GM18909 (cell line): ENCODE results near the gene CYGB.

Experiments used
- ATAC-seq: cut with Tn5 transposase; IDR thresholded peaks from one replicate; pipeline ENCODE4 v1.9.1; 2021; ENCODE audit warnings: mild to moderate bottlenecking; ENCODE audit not compliant: unreplicated experiment, poor library complexity

The CYGB gene

DNA sequence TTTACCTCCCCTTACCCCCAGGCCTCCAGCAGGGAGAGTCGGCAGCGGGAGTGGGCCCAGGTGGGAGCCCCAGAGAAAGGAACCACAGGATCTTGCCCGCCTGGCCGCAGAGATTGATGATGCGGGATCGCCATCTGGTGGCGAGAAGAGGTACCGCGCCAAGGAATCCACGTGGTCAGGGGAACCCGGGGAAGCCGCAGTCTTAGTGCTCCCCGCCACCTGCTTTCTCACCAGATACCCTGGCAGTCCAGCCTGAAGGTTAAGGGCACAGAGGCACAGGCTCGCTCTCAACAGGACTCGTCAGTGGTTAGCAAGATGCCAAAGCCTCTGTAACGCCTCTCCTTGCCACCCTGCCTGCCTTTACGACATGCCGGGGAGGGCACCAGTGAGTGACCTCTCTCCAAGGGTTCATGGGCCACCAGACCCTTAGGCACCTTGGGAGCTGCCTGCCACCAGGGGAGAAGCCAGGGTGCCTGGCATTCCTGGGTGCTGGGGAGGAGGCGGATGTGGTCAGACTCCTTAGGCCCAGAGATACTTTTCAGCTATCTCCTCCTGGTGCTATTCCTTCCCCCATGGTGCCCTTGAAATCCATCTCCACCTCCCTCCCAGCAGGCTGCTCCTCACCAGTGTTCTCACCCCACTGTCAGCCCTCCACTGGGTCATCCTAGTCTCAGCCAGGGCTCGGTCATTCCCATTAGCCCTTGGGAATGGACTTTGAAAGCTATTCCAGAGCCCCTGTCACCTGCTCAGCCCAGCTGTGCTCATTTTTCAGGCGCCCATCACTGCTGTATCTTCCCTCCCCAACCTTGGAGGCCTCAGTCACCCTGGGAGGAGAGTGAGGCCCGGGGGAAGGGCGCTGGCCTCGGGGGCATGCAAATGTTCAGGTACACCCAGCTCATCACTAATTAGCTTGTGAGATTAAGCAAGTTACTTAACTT lies 30.8 kb downstream of the CYGB start:
- no peak for ATAC-seq

DNA sequence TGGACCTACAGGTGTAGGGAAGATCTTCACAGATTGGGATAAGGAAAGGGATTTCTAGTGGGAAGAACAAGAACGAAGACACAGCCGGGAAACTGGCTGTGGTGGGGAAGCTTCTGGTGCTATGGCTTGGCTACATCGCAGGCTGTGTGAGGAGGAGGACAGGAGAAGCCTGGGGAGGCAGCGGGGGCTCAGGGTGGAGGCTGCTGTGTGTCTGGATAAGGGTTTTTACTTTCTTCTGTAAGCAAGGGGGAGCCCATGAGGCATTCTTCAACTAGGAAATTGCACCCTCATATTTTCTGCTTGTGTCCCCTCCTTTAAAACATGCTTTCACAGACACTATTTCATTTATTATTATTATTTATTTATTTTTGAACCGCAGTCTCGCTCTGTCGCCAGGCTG lies 33.4 kb downstream of the CYGB start:
- ATAC-seq, result no peak

DNA sequence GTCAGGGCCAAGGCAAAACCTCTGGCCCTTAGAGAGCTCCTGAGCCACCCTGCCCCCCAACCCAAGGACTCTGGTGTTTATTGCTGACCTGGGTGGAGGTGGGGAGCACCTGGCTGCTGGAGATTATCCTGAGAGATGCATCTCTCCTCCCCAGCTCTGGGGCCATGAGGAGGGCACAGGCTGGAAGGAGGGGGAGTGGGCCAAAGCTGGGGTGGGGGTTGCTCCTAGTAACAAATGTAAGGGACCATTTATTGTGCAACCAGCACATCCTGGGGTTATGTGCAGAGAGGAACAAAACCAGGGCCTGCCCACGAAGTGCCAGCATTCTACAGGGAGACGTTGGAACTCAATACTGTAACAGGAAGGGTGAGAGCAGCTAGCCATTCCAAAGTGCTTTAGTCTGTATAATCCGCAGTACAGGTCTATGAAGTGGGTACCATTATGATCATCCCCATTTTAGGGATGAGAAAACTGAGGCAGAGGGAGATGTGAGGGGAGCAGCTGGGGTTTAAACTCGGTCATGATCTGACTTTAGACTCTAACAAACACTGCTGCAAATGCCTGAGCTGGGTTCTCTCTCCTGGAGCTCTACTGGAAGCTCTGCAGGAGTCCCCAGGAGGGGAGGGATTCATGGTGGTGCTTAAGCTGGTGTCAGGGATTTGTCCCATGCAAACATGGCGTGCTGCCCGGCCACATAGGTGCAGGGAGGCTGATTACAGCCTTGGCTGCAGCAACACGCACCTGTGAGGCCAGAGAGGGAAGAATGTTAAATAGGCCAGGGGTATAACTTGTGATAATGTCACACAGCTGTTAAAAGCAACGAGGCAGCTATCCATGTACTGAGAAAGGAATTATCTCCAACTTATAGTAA lies 34.9 kb downstream of the CYGB start:
- ATAC-seq, result no peak

DNA sequence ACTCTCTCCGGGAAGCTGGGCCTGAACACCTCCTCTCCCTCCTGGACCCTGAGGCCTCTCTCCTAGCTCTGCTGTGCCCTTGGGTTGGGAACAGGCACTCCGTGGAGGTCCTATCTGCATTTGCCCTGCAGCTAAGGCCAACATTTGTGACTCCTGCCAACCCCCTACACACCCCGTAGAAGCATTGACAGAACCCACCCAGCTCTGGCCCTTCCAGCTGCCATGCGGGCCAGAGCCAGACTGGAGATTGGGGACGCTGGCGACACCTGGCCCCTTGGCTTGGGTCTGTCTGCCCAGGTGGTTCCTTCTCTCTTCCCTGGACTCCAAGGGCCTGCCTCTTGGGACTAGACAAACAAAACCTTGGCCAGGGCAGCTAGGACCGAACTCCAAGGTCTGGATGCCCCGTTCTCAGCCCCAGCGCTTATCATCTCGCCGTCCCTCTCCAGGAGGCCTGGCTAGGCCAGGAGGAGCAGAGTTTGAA lies 35.6 kb downstream of the CYGB start:
- no peak for ATAC-seq

DNA sequence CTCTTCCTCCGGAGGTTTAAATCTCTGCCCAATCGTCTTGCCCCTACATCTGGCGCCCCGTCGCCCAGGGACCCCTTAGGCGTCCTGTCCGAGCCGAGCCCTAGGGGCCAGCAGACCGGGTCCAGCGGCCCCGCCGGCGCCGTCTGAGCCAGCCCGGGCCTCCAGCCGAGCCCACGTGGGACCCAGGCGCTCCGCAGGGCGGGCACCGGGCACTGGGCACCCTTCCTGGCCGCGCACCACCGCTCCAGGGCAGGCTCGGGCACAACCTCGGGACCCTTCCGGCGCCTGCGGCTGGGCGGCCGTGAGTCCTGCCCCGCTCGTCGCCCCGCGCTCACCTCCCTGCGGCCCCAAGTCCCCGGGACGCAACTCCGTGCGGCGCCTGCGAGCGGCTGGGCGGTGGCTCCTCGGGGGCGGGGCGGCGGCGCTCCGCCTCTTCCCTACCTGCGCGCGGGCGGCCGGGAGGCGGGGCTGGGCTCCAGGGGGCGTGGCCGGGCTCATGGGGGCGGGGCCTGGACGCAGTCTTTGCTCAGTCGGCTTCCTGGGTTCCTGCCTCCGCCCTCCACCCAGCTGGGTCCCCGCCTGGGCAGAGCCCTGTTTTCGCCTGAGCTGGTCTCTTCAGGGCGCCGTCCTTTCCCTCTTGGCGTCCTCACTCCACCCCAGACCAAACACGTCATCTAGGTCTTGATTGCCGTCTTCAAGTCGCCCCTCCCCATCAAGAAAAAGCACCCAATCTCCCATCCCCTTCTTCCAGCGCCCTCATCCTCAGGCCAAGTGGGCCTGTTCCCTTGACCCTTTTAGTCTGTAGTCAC lies 36.3 kb downstream of the CYGB start, which contains the start of gene RHBDF2:
Gene RHBDF2 (minus strand): TSS at position 406 of the 809 bp plus-strand sequence. CDS start 19,899 bp downstream, outside the sequence.
- peak; percentile 79 for ATAC-seq

DNA sequence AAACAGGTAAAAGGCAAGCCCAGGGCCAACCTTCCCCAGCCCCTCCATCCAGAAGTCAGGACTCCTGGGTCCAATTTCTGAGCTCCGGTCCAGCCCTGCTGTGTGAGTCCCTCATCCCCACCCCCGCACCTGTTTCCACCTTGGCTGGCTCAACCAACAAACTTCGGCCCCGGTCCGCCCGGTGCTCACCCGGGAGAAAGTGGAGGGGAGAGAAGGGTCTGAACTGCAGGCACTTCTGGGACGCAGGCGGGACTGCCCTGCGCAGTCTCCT lies 36.8 kb downstream of the CYGB start:
- no peak for ATAC-seq

DNA sequence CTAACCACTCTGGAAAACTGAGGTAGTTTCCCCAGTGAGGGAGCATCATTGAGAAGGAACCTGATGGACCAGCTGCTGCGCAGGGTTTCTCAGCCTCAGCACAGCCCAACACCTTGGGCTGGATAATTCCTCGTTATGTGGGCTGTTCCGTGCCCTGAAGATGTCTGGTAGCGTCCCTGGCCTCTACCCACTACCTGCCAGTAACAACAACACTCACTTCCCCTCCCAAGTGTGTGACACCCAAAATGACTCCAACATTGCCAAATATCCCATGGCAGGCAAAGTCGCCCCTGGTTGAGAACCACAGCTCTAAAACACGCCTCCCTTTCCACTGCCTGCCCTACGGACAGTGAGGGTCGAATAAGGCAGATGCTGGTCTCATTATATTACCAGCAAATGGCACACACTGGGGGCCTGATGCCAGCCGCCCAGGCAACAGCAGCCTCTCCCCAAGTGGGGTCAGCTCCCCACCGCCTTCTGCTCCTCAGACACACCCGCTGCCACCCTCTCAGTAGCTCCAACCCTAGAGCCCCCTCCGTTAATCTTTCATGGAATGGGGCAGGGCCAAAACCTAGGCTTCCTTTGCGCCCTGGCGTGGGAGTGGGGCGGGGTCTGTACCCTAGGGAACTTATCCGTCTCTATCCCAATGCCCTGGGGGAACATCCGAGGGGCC lies 37.3 kb downstream of the CYGB start:
- no peak for ATAC-seq

DNA sequence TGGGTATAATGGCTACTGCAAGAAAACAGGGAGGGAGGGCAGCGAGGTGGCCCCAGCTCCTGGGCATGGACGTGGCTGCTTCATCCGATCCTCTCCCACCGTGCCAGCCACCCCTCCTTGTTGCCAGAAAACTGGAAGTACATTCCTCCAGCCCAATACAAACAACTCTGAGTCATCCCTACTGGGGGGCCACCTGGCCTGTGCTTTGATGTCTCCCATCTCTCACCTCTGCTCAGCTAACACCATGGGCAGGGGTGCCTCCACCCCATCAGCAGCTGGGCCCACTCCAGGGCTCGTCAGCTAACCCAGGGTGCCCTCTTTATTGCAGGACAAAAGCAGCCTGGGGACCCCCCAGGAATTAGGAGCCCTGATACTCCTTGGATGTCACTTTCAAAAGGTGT lies 38.2 kb downstream of the CYGB start:
- no peak for ATAC-seq

DNA sequence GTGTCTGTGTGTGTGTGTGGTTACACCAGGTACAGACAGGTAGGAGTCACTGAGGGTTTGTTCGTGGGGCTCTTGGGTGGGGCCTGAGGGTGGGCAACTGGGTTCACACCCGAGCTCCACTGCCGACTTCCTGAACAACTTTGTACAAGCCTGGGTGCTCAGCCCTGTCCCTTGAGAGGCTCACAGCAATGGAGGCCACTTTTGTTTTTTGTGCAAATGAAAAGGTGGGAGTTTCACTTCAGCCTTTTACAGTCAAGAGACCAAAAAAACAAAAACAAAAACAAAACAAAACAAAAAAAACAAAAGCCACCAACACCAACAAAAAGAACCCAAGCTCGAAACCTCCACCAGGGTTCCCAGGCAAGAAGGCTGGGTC lies 38.6 kb downstream of the CYGB start:
- ATAC-seq, result no peak

DNA sequence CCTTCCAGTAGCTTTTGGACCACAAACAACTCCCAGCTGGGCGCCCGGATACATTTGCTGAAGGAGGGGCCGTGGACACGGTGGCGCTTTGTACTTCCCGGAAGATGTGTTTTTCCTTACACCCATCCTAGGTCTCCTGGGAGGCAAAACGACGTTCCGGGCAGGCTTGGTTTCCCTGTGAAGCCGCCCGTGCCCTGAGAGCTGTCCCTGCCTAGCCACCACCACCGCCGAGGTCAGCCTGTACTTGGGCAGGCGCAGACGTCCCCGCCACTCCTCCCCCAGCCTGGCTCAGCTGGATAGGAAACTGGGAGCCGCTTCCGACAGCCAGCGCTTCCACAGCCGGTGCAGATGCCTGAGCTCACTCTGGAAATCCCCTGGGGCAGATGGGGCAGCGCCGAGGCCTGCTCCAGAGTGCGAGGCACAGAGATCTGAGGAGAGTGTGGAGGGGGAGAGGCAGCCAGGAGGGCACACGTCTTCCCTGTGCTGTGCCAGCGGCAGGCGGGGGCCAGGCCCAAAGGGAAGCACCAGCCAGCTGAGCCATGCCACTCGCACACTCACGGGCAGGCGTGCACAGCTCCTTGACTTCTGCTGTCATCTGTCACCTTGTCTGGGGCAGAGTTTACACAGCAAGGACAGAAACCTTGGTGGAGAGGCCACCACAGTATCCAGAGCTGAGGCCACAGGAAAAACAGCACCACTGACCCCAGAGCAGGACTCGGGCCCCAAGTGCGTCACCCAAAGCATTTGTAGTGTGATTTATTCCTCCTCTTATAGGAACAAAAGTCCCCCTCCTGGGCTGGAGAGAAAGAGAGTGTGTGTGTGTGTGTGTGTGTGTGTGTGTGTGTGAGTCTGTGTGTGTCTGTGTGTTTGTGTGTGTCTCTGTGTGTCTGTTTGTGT lies 39.3 kb downstream of the CYGB start:
- ATAC-seq, result no peak

DNA sequence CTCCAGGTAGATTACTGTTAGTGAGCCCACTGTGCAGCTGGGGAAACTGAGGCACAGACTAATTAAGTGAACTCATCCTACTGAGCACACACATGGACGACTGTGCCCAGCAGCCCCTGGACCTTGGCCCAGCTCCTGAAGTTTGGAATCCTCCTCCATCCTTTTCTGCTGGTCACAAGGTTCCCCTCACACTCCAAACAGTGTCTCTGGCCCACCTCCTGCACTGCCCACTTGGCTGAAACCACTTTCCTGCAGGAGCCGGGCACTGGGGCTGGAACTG lies 39.9 kb downstream of the CYGB start:
- no peak for ATAC-seq

DNA sequence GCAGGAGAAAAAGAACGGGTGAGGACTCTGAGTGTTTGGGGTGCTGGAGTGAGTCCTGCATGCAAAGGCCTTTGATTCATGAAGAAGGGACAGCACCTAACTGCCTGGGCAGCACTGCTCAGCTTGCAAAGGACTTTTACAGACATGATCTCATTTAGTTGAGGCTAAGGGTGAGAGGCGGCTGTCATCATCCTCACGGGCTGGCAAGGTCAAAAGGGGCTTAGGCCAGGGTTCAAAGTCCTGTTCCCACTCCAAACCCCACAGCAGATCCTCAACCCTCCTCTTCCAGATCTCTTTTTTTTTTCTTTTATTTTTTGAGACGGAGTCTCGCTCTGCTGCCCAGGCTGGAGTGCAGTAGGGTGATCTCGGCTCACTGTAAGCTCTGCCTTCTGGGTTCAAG lies 41.0 kb downstream of the CYGB start:
- ATAC-seq, result no peak

DNA sequence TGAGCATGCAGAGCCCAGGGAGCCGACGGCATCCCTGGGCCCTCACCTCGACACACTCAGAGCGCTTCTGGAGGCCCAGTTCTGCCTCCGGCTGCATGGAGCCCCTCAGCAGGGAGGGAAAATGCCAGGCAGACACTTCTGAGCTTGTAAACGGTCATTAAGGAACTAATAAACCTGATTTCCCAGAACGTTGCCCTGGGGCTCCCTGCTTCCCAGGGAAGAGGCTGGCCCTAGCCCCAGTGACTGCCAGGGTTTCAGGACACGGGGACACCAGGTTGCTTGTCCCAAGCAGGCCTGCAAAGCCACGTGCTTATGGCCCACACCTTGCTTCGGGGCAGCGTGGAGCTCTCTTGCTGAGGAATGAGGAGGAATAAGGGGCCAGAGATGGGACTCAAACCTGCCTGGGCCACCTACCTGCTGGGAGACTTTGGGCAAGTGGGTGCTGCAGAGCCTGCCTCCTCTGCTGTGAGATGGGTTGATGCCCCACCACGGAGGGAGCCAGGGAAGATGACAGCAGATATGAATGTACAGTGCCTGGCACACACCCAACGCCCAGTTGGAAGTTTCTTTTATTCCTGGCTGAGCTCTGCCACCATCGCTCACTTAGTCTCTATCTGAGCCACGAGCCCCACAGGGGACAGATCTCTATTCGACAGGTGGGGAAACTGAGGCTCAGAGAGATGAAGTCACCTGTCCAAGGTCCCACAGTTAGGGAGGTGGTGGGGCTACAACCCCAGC lies 41.7 kb downstream of the CYGB start:
- no peak for ATAC-seq

DNA sequence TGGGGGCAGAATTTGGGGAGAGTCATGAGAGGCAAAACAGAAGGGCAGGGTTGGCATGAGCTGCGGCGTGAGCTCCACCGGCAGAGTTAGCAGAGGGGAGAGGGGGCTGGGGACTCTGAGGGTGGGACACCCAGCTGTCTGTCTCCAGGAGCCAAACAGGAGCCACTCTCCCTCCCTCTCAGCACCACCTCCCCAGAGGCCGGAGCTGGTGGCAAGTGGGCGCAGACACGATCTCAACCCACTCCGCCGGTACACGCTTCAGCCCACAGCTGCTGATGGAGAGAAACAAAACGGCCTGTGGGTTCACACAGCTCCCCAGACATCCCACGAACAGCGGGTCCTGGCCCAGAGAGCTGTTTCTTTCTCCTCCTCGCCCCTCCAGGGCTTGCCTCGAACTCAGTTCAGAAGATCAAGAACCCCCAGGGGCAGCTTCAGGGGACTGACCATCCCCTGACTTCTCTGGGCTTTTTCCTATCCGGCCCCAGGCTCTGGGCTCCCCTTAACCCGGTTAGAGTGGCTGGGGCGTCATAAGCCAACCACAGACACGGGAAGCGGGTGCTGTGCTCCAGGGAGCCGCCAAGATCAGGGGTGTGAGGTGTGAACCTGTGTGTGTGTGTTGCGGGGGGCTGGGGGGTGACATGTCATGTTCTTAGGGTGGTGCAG lies 43.9 kb downstream of the CYGB start:
- ATAC-seq, result no peak

DNA sequence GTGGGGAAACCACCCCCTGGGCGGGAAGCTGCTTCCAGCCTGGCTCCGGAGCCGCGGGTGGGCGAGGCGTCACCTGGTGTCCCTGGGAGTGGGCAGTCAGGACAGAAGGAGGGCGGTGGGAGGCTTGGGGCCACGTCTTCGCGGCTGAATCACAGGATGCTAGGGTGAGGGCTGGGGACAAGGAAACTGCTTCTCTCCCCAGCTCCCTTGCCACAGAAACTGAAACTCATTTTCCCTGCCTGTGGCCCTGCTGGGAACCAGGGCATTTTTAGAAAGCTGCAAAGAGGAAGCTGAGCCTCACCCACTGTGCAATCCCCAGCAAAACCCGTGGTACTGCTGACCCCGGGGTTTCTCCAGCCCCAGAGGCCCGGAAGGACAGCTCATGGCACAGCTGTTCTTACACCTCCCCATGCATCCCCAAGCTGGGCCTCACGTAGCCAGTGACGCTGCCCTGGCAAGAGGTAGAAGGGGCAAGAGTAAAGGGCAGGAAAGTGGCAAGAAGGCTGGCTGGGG lies 44.5 kb downstream of the CYGB start:
- ATAC-seq, result peak; percentile 48

DNA sequence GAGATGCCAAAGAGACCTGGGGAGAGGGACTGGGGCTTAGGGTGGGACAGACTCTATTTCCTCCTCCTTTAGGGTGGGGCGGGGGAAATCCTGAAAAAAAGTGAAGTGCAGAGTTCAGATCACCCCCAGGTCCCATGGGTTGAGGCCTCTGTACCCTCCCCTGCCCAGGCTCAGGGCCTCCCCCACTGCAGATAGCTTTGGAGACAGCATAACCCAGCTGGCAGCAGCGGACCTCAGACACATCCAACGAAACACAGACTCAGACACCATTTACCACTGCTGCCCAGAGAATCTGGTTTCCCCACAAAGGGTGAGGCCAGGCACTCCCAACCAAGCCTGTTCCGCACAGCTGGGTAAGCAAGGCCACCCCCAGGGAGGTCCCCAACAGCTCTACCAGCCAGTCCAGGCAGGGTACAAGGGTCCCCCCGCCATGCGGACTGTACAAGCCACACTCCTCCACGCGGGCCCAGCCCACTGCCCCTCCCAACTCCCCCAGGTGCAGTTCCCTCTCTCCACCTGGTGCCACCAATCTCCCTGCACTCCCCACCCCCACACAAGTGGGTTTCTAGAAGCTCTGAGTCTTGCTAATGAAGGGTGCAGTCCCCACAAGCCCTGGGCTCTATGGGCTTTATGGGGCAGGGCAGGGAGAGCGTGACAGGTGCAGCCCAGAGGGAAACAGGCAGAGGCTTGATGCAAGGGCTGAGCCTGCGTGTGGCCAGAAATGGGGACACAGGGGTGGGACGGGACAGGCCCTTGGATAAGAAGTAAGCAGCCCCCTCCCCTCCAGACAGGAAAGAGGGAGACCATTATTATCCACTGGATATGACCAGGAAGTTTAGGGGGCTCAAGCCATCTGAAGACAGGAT lies 45.2 kb downstream of the CYGB start:
- peak; percentile 34 for ATAC-seq
